Neuronal stem cell (in vitro differentiated cells): ENCODE results near the gene DIDO1.
A peak's percentile ranks its signal among the peaks of the same experiment; 100 is the strongest.

Experiments
- DNase-seq: peaks from one replicate; pipeline ENCODE4 v3.0.0-alpha.2; 2013; ENCODE audit warnings: low spot score
- H2AFZ ChIP-seq: one replicate; pipeline ENCODE4 v1.6.1; 2013; ENCODE audit warnings: mild to moderate bottlenecking, low read length, inconsistent platforms
- H2AK5ac ChIP-seq: 2 replicates; pipeline ENCODE4 v1.6.1; 2013; ENCODE audit warnings: low read depth, mild to moderate bottlenecking, inconsistent platforms, low read length, moderate library complexity, mixed read lengths
- H2BK120ac ChIP-seq: 2 replicates; pipeline ENCODE4 v1.6.1; 2013; ENCODE audit warnings: low read depth, mild to moderate bottlenecking, inconsistent platforms, low read length, moderate library complexity, mixed read lengths
- H2BK12ac ChIP-seq: one replicate; pipeline ENCODE4 v1.6.1; 2013; ENCODE audit warnings: low read length, inconsistent platforms
- H2BK15ac ChIP-seq: 2 replicates; pipeline ENCODE4 v1.6.1; 2013; ENCODE audit warnings: mild to moderate bottlenecking, low read length, inconsistent platforms, mixed read lengths
- H2BK5ac ChIP-seq: one replicate; pipeline ENCODE4 v1.6.1; 2013; ENCODE audit warnings: inconsistent platforms, mild to moderate bottlenecking, low read length, moderate library complexity
- H3K14ac ChIP-seq: one replicate; pipeline ENCODE4 v1.6.1; 2013; ENCODE audit warnings: low read length, inconsistent platforms
- H3K18ac ChIP-seq: 2 replicates; pipeline ENCODE4 v1.6.1; 2013; ENCODE audit warnings: low read length, inconsistent platforms
- H3K23ac ChIP-seq: 2 replicates; pipeline ENCODE4 v1.6.1; 2013; ENCODE audit warnings: low read depth, mild to moderate bottlenecking, mixed read lengths, low read length, inconsistent platforms; ENCODE audit not compliant: poor library complexity
- H3K27ac ChIP-seq: replicated peaks from 3 replicates; pipeline ENCODE4 v1.5.1; 2013; ENCODE audit warnings: low read length, inconsistent platforms
- H3K27me3 ChIP-seq, 3 experiments: 2 replicates each; pipeline ENCODE4 v1.6.1; 2013; ENCODE audit warnings: low read length in 3 of 3, mild to moderate bottlenecking in 2 of 3, inconsistent platforms in 1 of 3, low read depth in 1 of 3, mixed read lengths in 1 of 3, moderate library complexity in 1 of 3; ENCODE audit not compliant: control insufficient read depth in 3 of 3, insufficient read depth in 3 of 3
- H3K36me3 ChIP-seq, 2 donors: replicated peaks in 1 of 2; 2 replicates each; pipeline ENCODE4 v1.6.1; 2013; ENCODE audit warnings: low read length in 2 of 2; ENCODE audit not compliant: control insufficient read depth in 2 of 2, insufficient read depth in 2 of 2
- H3K4ac ChIP-seq: 2 replicates; pipeline ENCODE4 v1.6.1; 2013; ENCODE audit warnings: inconsistent platforms, mild to moderate bottlenecking, low read length, moderate library complexity
- H3K4me1 ChIP-seq, 2 donors: 1 replicate in 1 of 2; 2 replicates in 1 of 2; pipeline ENCODE4 v1.6.1; 2013; ENCODE audit warnings: low read length in 2 of 2, low read depth in 1 of 2; ENCODE audit not compliant: control insufficient read depth in 2 of 2, insufficient read depth in 1 of 2
- H3K4me2 ChIP-seq: one replicate; pipeline ENCODE4 v1.6.1; 2013; ENCODE audit warnings: mild to moderate bottlenecking, low read length, inconsistent platforms; ENCODE audit not compliant: insufficient read depth, poor library complexity, severe bottlenecking
- H3K4me3 ChIP-seq, 2 donors: 2 replicates each; pipeline ENCODE4 v1.5.1; 2013; ENCODE audit warnings: low read length in 2 of 2, mild to moderate bottlenecking in 2 of 2, inconsistent platforms in 1 of 2, moderate library complexity in 1 of 2
- H3K79me1 ChIP-seq: one replicate; pipeline ENCODE4 v1.6.1; 2013; ENCODE audit warnings: low read depth, mild to moderate bottlenecking, inconsistent platforms, low read length, moderate library complexity
- H3K9ac ChIP-seq: one replicate; pipeline ENCODE4 v1.6.1; 2013; ENCODE audit warnings: mild to moderate bottlenecking, low read depth, low read length, inconsistent platforms; ENCODE audit not compliant: poor library complexity
- H3K9me3 ChIP-seq, 2 donors: replicated peaks in 1 of 2; 2 replicates each; pipeline versions ENCODE3 to v1.6.1; 2013; ENCODE audit warnings: low read length in 2 of 2, mild to moderate bottlenecking in 2 of 2, inconsistent platforms in 1 of 2, low read depth in 1 of 2, mixed read lengths in 1 of 2, moderate library complexity in 1 of 2; ENCODE audit not compliant: control insufficient read depth in 2 of 2, insufficient read depth in 1 of 2
- H4K8ac ChIP-seq: one replicate; pipeline ENCODE4 v1.6.1; 2013; ENCODE audit warnings: low read depth, mild to moderate bottlenecking, inconsistent platforms, low read length, moderate library complexity
- H4K91ac ChIP-seq: one replicate; pipeline ENCODE4 v1.6.1; 2013; ENCODE audit warnings: low read length, low read depth, mild to moderate bottlenecking, inconsistent platforms; ENCODE audit not compliant: poor library complexity
- WGBS, 2 donors: extraction: QIAGEN DNeasy Blood & Tissue Kit; methylation state at CpG; one replicate each; pipeline ENCODE4 v1.1.7; 2013; ENCODE audit warnings: missing lambda C conversion rate in 2 of 2, mixed read lengths in 1 of 2; ENCODE audit not compliant: insufficient read length in 2 of 2, insufficient replicate concordance in 1 of 2; ENCODE audit errors: extremely low coverage in 2 of 2; 5-methylcytosine and 5-hydroxymethylcytosine counted together

The DIDO1 gene

GRCh38 chr20:62844182-62844581 lies 82.1 kb downstream of the DIDO1 start:
- Histone ChIP-seq H2AK5ac (no peak overlapping the region), H2BK12ac (no peak overlapping the region), H2BK15ac (no peak overlapping the region), H2BK120ac (no peak overlapping the region), H3K14ac (no peak overlapping the region), H3K4me1 (peaks cover 3 to 6% of the 10 kb centered on the region in 2 donors), H3K9ac (no peak overlapping the region), H3K79me1 (peaks cover 3% of the 10 kb centered on the region), H3K23ac (no peak overlapping the region), H2BK5ac (no peak overlapping the region), H3K9me3 (peaks cover 2 to 7% of the 10 kb centered on the region in 2 donors), H3K36me3 (peaks cover 9 to 22% of the 10 kb centered on the region in 2 donors), H3K27ac (no peak overlapping the region), H3K4ac (no peak overlapping the region), H3K4me2 (no peak overlapping the region), H3K27me3 (no peaks in the 10 kb centered on the region), H2AFZ (no peak overlapping the region), H3K4me3 (no peak overlapping the region), H4K91ac (no peak overlapping the region), H4K8ac (no peak overlapping the region), H3K18ac (no peak overlapping the region)
- no CpG with 5 or more reads among the region's 7 CpGs for WGBS, 2 donors
- no peak for DNase-seq

GRCh38 chr20:62843656-62844055 lies 82.6 kb downstream of the DIDO1 start:
- WGBS, 2 donors, result no CpG with 5 or more reads among the region's 10 CpGs

GRCh38 chr20:62841705-62842212 lies 84.5 kb downstream of the DIDO1 start:
- Histone ChIP-seq H3K27me3 (no peaks in the 10 kb centered on the region), H3K9ac (no peak overlapping the region), H3K23ac (no peak overlapping the region), H3K36me3 (peaks cover 9 to 13% of the 10 kb centered on the region in 2 donors), H3K14ac (no peak overlapping the region), H3K4me2 (no peak overlapping the region), H3K79me1 (peaks cover 1% of the 10 kb centered on the region), H2BK15ac (no peak overlapping the region), H2AK5ac (no peak overlapping the region), H2BK5ac (no peak overlapping the region), H2BK120ac (no peak overlapping the region), H3K18ac (no peak overlapping the region), H3K4ac (no peak overlapping the region), H2BK12ac (no peak overlapping the region), H3K9me3 (peaks cover 2 to 7% of the 10 kb centered on the region in 2 donors), H3K4me3 (no peak overlapping the region), H3K4me1 (peaks cover 3 to 4% of the 10 kb centered on the region in 2 donors), H4K91ac (no peak overlapping the region), H3K27ac (no peak overlapping the region), H4K8ac (no peak overlapping the region), H2AFZ (no peak overlapping the region)
- no peak for DNase-seq
- WGBS, 2 donors, result no CpG with 5 or more reads among the region's 16 CpGs

More at GRCh38 chr20:62843656-62844055, 82.6 kb downstream of the DIDO1 start:
- peaks cover 2 to 7% of the 10 kb centered on the region in 2 donors for H3K9me3 ChIP-seq
- H3K36me3 ChIP-seq, result peaks cover 9 to 18% of the 10 kb centered on the region in 2 donors
- no peak overlapping the region for H4K91ac ChIP-seq
- H3K27me3 ChIP-seq, result no peaks in the 10 kb centered on the region
- no peak overlapping the region for H2AFZ ChIP-seq
- H3K23ac ChIP-seq, result no peak overlapping the region
- no peak overlapping the region for H3K4me3 ChIP-seq
- no peak overlapping the region for H3K18ac ChIP-seq
- no peak overlapping the region for H2AK5ac ChIP-seq
- H2BK120ac ChIP-seq, result no peak overlapping the region
- H3K4me2 ChIP-seq, result no peak overlapping the region
- peaks cover 3% of the 10 kb centered on the region for H3K79me1 ChIP-seq
- no peak for DNase-seq
- H3K9ac ChIP-seq, result no peak overlapping the region
- H3K4me1 ChIP-seq, result peaks cover 3 to 6% of the 10 kb centered on the region in 2 donors
- no peak overlapping the region for H4K8ac ChIP-seq
- H3K27ac ChIP-seq, result no peak overlapping the region
- no peak overlapping the region for H2BK12ac ChIP-seq
- H3K4ac ChIP-seq, result no peak overlapping the region
- no peak overlapping the region for H2BK15ac ChIP-seq
- H3K14ac ChIP-seq, result no peak overlapping the region
- H2BK5ac ChIP-seq, result no peak overlapping the region

GRCh38 chr20:62840244-62841197 lies 85.8 kb downstream of the DIDO1 start:
- no CpG with 5 or more reads among the region's 45 CpGs for WGBS, 2 donors
- no peak overlapping the region for H3K4ac ChIP-seq
- H3K23ac ChIP-seq, result peak overlapping the region; percentile 61
- no peak overlapping the region for H3K4me3 ChIP-seq
- peak overlapping the region; percentile 84 for H2BK5ac ChIP-seq
- H4K8ac ChIP-seq, result no peak overlapping the region
- H3K79me1 ChIP-seq, result peaks cover 1% of the 10 kb centered on the region
- H2BK15ac ChIP-seq, result no peak overlapping the region
- H3K4me1 ChIP-seq, result peaks cover 3 to 4% of the 10 kb centered on the region in 2 donors
- peak overlapping the region; percentile 78 for H3K18ac ChIP-seq
- peak overlapping the region; percentile 8 for H2BK12ac ChIP-seq
- no peaks in the 10 kb centered on the region for H3K27me3 ChIP-seq
- peak overlapping the region; percentile 56 for H3K9ac ChIP-seq
- H2AK5ac ChIP-seq, result peak overlapping the region; percentile 49
- H3K36me3 ChIP-seq, result peaks cover 2 to 3% of the 10 kb centered on the region in 2 donors
- H3K27ac ChIP-seq, result no peak overlapping the region
- no peak overlapping the region for H3K4me2 ChIP-seq
- H2AFZ ChIP-seq, result no peak overlapping the region
- DNase-seq, result no peak
- H3K9me3 ChIP-seq, result peaks cover 2 to 7% of the 10 kb centered on the region in 2 donors
- peak overlapping the region; percentile 65 for H3K14ac ChIP-seq
- no peak overlapping the region for H2BK120ac ChIP-seq
- H4K91ac ChIP-seq, result peak overlapping the region; percentile 27
